Heart left ventricle (tissue), 16 donors: ENCODE results near the gene GDI1. TPM values are rescaled to one million over a fixed set of nuclear protein-coding genes. Genes with fewer than 3 reads are reported as not detected.

Source experiments
- ATAC-seq, 4 donors: fragments of 200-7000 bp; cut with Tn5 transposase; one replicate each; pipeline ENCODE4 v1.9.1; 2020 to 2022; ENCODE audit warnings: moderate library complexity in 4 of 4, mild to moderate bottlenecking in 3 of 4, moderate number of reproducible peaks in 1 of 4
- DNase-seq, 5 donors: peaks; one replicate each; pipeline ENCODE4 v3.0.0-alpha.2; 2020
- H3K27ac ChIP-seq, 12 donors: fragments of 200-600 bp; sonication (generic) in 4 of 12; one replicate each; pipeline versions ENCODE4 v1.5.0 to v1.8.0; 2016 to 2022; ENCODE audit warnings: mild to moderate bottlenecking in 2 of 12
- H3K27me3 ChIP-seq, 9 donors: fragments of 200-600 bp; sonication (generic) in 2 of 9; one replicate each; pipeline versions ENCODE4 v1.5.1 to v1.8.0; 2016 to 2022; ENCODE audit warnings: mild to moderate bottlenecking in 3 of 9
- H3K36me3 ChIP-seq, 9 donors: fragments of 200-600 bp; sonication (generic) in 2 of 9; one replicate each; pipeline versions ENCODE4 v1.5.0 to v1.8.0; 2018 to 2022; ENCODE audit warnings: mild to moderate bottlenecking in 2 of 9
- H3K4me1 ChIP-seq, 12 donors: fragments of 200-600 bp; sonication (generic) in 4 of 12; one replicate each; pipeline versions ENCODE4 v1.5.0 to v1.8.0; 2016 to 2022; ENCODE audit warnings: mild to moderate bottlenecking in 3 of 12
- H3K4me3 ChIP-seq, 12 donors: fragments of 200-600 bp; sonication (generic) in 4 of 12; one replicate each; pipeline versions ENCODE4 v1.5.0 to v1.8.0; 2017 to 2022; ENCODE audit warnings: mild to moderate bottlenecking in 9 of 12, moderate library complexity in 4 of 12
- H3K9me3 ChIP-seq, 12 donors: fragments of 200-600 bp; sonication (generic) in 4 of 12; one replicate each; pipeline versions ENCODE4 v1.5.0 to v1.8.0; 2016 to 2022; ENCODE audit warnings: mild to moderate bottlenecking in 1 of 12
- CTCF ChIP-seq, 12 donors: fragments of 200-600 bp; sonication (generic) in 4 of 12; IDR thresholded peaks; one replicate each; pipeline versions ENCODE4 v1.5.0 to v1.8.0; 2018 to 2022; ENCODE audit warnings: antibody characterized with exemption in 12 of 12, mild to moderate bottlenecking in 5 of 12
- POLR2A ChIP-seq, 2 donors: fragments of 450-650 bp; IDR thresholded peaks; one replicate each; pipeline ENCODE4 v1.6.1; 2017; ENCODE audit warnings: antibody characterized with exemption in 2 of 2, mild to moderate bottlenecking in 2 of 2, moderate library complexity in 2 of 2
- WGBS, 4 donors: extraction: QIAGEN DNeasy Blood & Tissue Kit in 2 of 4; methylation state at CpG; one replicate each; pipeline versions ENCODE4 v1.1.5 to v1.1.7; 2013 to 2018; 5-methylcytosine and 5-hydroxymethylcytosine counted together
- intact Hi-C, 10 donors: fragments of 100-400 bp; cut with DNase I; formaldehyde crosslinking; loops; one replicate each; pipeline versions ENCODE4 v1.11.1 to v1.14.2; 2022
- polyA plus RNA-seq, 2 donors: library from polyadenylated mRNA; stranded (reverse); fragments of 200-250 nt; gene quantifications; one replicate each; pipeline ENCODE4 v1.2.3, GENCODE V29; 2013
- total RNA-seq, 9 donors: library from RNA; depleted of rRNA in 2 of 9; stranded (reverse); fragments of >200 nt in 2 of 9; fragmentation: NEBNext Ultra II Directional in 3 of 9; extraction: Animal tissue kit (Norgen Biotek cat#: 25700) in 3 of 9; gene quantifications; one replicate each; pipeline versions ENCODE4 v1.1.0 to v1.2.4, GENCODE V29; 2016 to 2023
- donor health status: ischemic (EF 13 %, LVEDD 7.1; RV severe dilation, severe dysfunction).
- donor health status: healthy with polysubstance abuse.
- donor health status: DM: no; HTN: yes; CAD: no.
- donor health status: DM: no; HTN: no; CAD: no.
- donor health status: ischemic (EF 25% LVEDD 6.9; RV normal size, moderate dysfunction).
- donor health status: ischemic (EF 25% LVEDD 5.7; RV mildly dilated, moderate dysfunction).
- donor health status: healthy.
- donor health status: DM: yes; HTN: yes; CAD: no.
- donor health status: ischemic (EF 35%, LVEDD 5.7; RV mildly dilated, moderate dysfunction).
- donor health status: nonischemic (EF 11% LVEDD 7.7; RV severe dilation, severe dysfunction).
- donor health status: DM: yes; HTN: yes; CAD: no.
- donor health status: PGD.
- donor health status: ischemic (EF 29% LVEDD 5.4; RV normal size, mild dysfunction).
- donor health status: nonischemic (EF 23%, LVEDD 6.1; RV moderate dilation, normal function).

Gene GDI1
- total and polyA plus RNA-seq, 11 donors, result 73.6 to 152 (median 92.2) TPM

GRCh38 chrX:154432210-154432609 lies 4.7 kb upstream of the GDI1 start:
- TF ChIP-seq POLR2A (IDR thresholded peaks at IDR 0.05) (no peak), CTCF (IDR thresholded peaks at IDR 0.05) (no peak)
- 80 to 90% (median 89%) methylated on average over 2 to 8 of the region's 8 CpGs for WGBS, 4 donors
- intact Hi-C loops, result loop anchor here in 1 of 10 donors (10.0 kb wide), 1 partner anchor 57 kb away; the partner anchor contains the start of genes EMD and FLNA
- no peak overlapping the region for H3K4me3 ChIP-seq
- peak overlapping the region in 1 of 12 donors; percentile 84 for H3K27ac ChIP-seq
- H3K9me3 ChIP-seq, result no peaks in the 10 kb centered on the region
- no peaks in the 10 kb centered on the region for H3K27me3 ChIP-seq
- H3K4me1 ChIP-seq, result peaks cover 0 to 29% (median 9%) of the 10 kb centered on the region in 12 donors
- peaks cover 0 to 24% (median 6%) of the 10 kb centered on the region in 9 donors for H3K36me3 ChIP-seq
- ATAC-seq, result no peak
- DNase-seq, result peak in 1 of 5 donors; percentile 16

- no peak for ATAC-seq
- peak in 1 of 5 donors; percentile 2 for DNase-seq
- H3K27me3 ChIP-seq, result no peaks in the 10 kb centered on the region
- no peaks in the 10 kb centered on the region for H3K9me3 ChIP-seq
- no peak for TF ChIP-seq CTCF (IDR thresholded peaks at IDR 0.05)
- TF ChIP-seq POLR2A (IDR thresholded peaks at IDR 0.05), result no peak
- no peak overlapping the region for H3K4me3 ChIP-seq
- no peak overlapping the region for H3K27ac ChIP-seq
- 74 to 92% (median 86%) methylated on average over 7 of the region's 7 CpGs for WGBS, 4 donors
- intact Hi-C loops, result loop anchor here in 1 of 10 donors (10.0 kb wide), 1 partner anchor 59 kb away; the partner anchor contains the start of genes EMD and FLNA
- peaks cover 0 to 24% (median 6%) of the 10 kb centered on the region in 9 donors for H3K36me3 ChIP-seq
- H3K4me1 ChIP-seq, result peaks cover 0 to 30% (median 10%) of the 10 kb centered on the region in 12 donors
These were observed 3.3 kb upstream of the GDI1 start for GRCh38 chrX:154433605-154434004.

GRCh38 chrX:154434394-154435168 lies 2.4 kb upstream of the GDI1 start:
- Histone ChIP-seq H3K9me3 (no peaks in the 10 kb centered on the region), H3K27me3 (no peaks in the 10 kb centered on the region), H3K27ac (no peak overlapping the region), H3K4me1 (peaks cover 0 to 27% (median 9%) of the 10 kb centered on the region in 12 donors), H3K4me3 (no peak overlapping the region), H3K36me3 (peaks cover 0 to 28% (median 10%) of the 10 kb centered on the region in 9 donors)
- ATAC-seq, result no peak
- TF ChIP-seq CTCF (IDR thresholded peaks at IDR 0.05) (no peak), POLR2A (IDR thresholded peaks at IDR 0.05) (no peak)
- 82 to 94% (median 89%) methylated on average over 7 of the region's 7 CpGs for WGBS, 4 donors
- intact Hi-C loops, result loop anchor here in 4 of 10 donors (5.0 to 10.0 kb wide), 4 partner anchors 32 to 83 kb away; partner anchors contain the start of genes EMD (in 1 of the 4), FAM3A (in 1 of the 4), FLNA (in 1 of the 4) and LAGE3 (in 1 of the 4)
- DNase-seq, result no peak

- intact Hi-C loops, result loop anchor here in 4 of 10 donors (5.0 to 10.0 kb wide), 4 partner anchors 33 to 82 kb away; partner anchors contain the start of genes EMD (in 1 of the 4), FAM3A (in 1 of the 4), FLNA (in 1 of the 4) and LAGE3 (in 1 of the 4)
- no peaks in the 10 kb centered on the region for H3K27me3 ChIP-seq
- no peak overlapping the region for H3K4me3 ChIP-seq
- peaks cover 0 to 32% (median 14%) of the 10 kb centered on the region in 9 donors for H3K36me3 ChIP-seq
- H3K27ac ChIP-seq, result no peak overlapping the region
- H3K4me1 ChIP-seq, result peaks cover 0 to 20% (median 8%) of the 10 kb centered on the region in 12 donors
- H3K9me3 ChIP-seq, result no peaks in the 10 kb centered on the region
- DNase-seq, result peak in 2 of 5 donors; percentile 11 to 12
- ATAC-seq, result no peak
- WGBS, 4 donors, result 89 to 97% (median 94%) methylated on average over 19 of the region's 19 CpGs
- TF ChIP-seq CTCF (IDR thresholded peaks at IDR 0.05) (no peak), POLR2A (IDR thresholded peaks at IDR 0.05) (no peak)
These were observed 1.7 kb upstream of the GDI1 start for GRCh38 chrX:154435171-154435733.
